Measurements from ENCODE around the gene NOL4L.

Gene NOL4L

GRCh38 chr20:32532246-32532645 lies 52.9 kb downstream of the NOL4L start:
- no peak for TF ChIP-seq CTCF (IDR thresholded peaks at IDR 0.05)
- Mint-ChIP-seq H3K27ac (no peak overlapping the region), H3K36me3 (ENCODE audit: low read depth) (no peaks in the 10 kb centered on the region), H3K4me1 (peaks cover 57% of the 10 kb centered on the region), H3K27me3 (ENCODE audit: low read depth, poor library complexity) (peaks cover 9% of the 10 kb centered on the region), H3K4me3 (no peak overlapping the region), H3K9me3 (no peaks in the 10 kb centered on the region)
- DNase-seq = no peak

- H3K4me1 Mint-ChIP-seq = peaks cover 48% of the 10 kb centered on the region
- H3K27me3 Mint-ChIP-seq (ENCODE audit: low read depth, poor library complexity) = peaks cover 5% of the 10 kb centered on the region
- no peaks in the 10 kb centered on the region for H3K9me3 Mint-ChIP-seq
- DNase-seq = no peak
- H3K36me3 Mint-ChIP-seq (ENCODE audit: low read depth) = no peaks in the 10 kb centered on the region
- TF ChIP-seq CTCF (IDR thresholded peaks at IDR 0.05) = no peak
- no peak overlapping the region for H3K27ac Mint-ChIP-seq
- no peak overlapping the region for H3K4me3 Mint-ChIP-seq
Measured at GRCh38 chr20:32528905-32529670, 56.0 kb downstream of the NOL4L start.

DNA sequence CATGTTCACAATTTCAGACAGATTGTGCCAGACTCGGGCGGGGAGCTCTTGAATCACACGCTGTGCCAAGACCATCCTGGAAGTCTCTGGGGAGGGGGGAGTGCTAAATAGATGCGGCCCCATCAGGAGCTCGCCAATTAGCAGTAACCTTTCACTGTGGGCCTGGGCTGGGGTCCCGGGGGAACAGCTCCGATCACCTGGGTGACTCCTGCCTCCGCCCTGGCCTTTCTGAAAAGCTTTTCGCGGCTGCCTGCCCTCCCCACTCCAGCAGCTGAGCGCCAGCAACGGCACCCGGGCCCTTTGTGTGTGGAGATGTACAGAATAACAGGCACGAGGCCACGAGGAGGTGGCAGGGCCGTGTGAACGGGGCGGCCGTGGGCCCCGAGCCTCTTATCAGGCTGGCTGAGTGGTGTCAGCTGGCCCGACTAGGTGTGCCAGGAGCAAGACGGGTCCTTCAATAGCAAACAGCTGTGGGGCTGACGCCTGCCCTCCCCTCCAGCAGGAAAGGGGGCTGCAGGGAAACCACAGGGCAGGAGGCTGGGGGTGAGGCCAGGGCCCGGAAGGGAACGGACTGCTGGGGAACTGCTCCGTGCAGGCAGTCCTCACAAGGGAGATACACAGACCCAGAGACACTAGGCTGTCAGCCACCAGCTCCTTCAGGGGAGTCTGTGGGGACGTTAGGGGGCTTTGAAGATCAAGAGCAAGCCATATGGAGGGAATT lies 56.8 kb downstream of the NOL4L start:
- H3K36me3 Mint-ChIP-seq (ENCODE audit: low read depth) = no peaks in the 10 kb centered on the region
- peaks cover 9% of the 10 kb centered on the region for H3K27me3 Mint-ChIP-seq (ENCODE audit: low read depth, poor library complexity)
- no peak for DNase-seq
- no peaks in the 10 kb centered on the region for H3K9me3 Mint-ChIP-seq
- peaks cover 50% of the 10 kb centered on the region for H3K4me1 Mint-ChIP-seq
- H3K4me3 Mint-ChIP-seq = no peak overlapping the region
- TF ChIP-seq CTCF (IDR thresholded peaks at IDR 0.05) = no peak
- H3K27ac Mint-ChIP-seq = peak overlapping the region; percentile 64

DNA sequence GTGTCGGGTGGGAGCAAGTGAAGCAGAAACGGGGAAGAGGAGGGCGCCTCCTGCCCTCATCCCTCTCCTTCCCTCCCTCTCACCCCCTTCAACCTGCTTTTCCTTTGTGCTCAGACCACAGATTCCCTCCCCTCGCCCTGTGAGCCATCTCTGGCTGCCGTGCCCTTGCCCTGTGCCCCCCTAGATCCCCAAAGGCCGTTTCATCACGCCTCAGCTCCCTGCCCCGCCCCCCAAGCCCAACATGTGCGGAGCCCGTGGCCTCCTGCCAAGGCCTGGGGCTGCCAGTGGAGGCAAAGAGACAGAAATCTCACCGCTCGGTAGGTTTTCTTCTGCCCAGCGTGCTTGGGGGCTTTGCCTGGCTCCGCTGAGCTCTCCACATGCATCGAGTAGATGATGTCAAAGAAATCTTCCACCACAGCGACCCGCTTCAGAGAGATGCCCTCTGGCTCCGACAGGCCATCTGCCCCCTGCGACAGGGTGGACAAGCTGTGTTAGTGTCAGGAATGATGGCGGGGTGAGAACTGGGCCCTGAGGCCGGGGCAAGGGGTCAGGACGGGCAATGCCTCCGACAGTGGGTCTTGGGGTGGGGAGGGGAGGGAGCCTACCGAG lies 57.6 kb downstream of the NOL4L start:
- Mint-ChIP-seq H3K9me3 (no peaks in the 10 kb centered on the region), H3K27ac (no peak overlapping the region), H3K27me3 (ENCODE audit: low read depth, poor library complexity) (peaks cover 9% of the 10 kb centered on the region), H3K4me1 (peaks cover 57% of the 10 kb centered on the region), H3K4me3 (no peak overlapping the region), H3K36me3 (ENCODE audit: low read depth) (no peaks in the 10 kb centered on the region)
- TF ChIP-seq CTCF (IDR thresholded peaks at IDR 0.05) = no peak
- no peak for DNase-seq

DNA sequence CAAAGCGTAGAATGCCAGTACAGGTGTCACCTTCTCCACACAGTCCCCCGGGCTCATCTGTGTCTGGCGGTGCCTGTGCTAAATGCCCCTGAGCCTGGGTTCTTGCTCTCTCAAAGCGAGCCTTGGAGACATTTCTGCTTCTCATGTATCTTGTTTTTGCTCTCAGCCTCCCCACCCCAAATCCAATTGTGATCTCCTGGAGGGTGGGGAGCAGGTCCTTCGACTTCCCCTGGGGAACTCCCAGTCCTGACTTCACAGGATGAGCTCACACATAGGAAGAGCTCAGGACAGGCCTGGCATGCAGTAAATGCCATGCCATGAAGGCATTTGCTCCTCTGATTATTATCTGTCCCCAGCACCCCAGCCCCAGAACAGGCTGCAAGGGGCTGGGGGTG lies 58.1 kb downstream of the NOL4L start:
- no peaks in the 10 kb centered on the region for H3K36me3 Mint-ChIP-seq (ENCODE audit: low read depth)
- peaks cover 9% of the 10 kb centered on the region for H3K27me3 Mint-ChIP-seq (ENCODE audit: low read depth, poor library complexity)

More for the DNA sequence above, 58.1 kb downstream of the NOL4L start:
- Mint-ChIP-seq H3K4me1 (peaks cover 62% of the 10 kb centered on the region), H3K9me3 (no peaks in the 10 kb centered on the region), H3K4me3 (no peak overlapping the region), H3K27ac (no peak overlapping the region)
- no peak for TF ChIP-seq CTCF (IDR thresholded peaks at IDR 0.05)
- no peak for DNase-seq

Data from nephron progenitor cell (in vitro differentiated cells).